ENCODE results near the gene TUBGCP4. TPM values are rescaled to one million over a fixed set of nuclear protein-coding genes. Genes with fewer than 3 reads are reported as not detected.
"Not testable (repeated sequence)": the region's sequence is repeated elsewhere in the genome, so short reads cannot be mapped to it uniquely, and the experiment has no call there.

The TUBGCP4 gene
- total and polyA plus RNA-seq, 2 of the 4 experiments (the other 2 are of a cell fraction), result 7.9 to 12.7 TPM

GRCh38 chr15:43390723-43391122 lies 19.8 kb downstream of the TUBGCP4 start:
- Histone ChIP-seq H2BK5ac (ENCODE audit: low read depth, low read length, poor library complexity, severe bottlenecking) (no peak overlapping the region), H4K91ac (ENCODE audit: insufficient read depth, low read depth, low read length) (no peak overlapping the region), H3K27me3 (ENCODE audit: control insufficient read depth, insufficient read depth, low read length) (no peaks in the 10 kb centered on the region), H3K14ac (replicated peaks; ENCODE audit: low read depth, low read length) (no peak overlapping the region), H2AK5ac (ENCODE audit: low read depth, low read length) (no peak overlapping the region), H3K9ac (ENCODE audit: low read depth, low read length) (no peak overlapping the region), H3K27ac (ENCODE audit: insufficient read depth, low read length) (no peak overlapping the region), H3K18ac (ENCODE audit: low read depth, low read length) (no peak overlapping the region), H2AK9ac (replicated peaks; ENCODE audit: low read depth, low read length, poor library complexity) (no peak overlapping the region), H3K4me1 (ENCODE audit: control insufficient read depth, insufficient read depth, low read length) (no peaks in the 10 kb centered on the region), H3K36me3 (ENCODE audit: control insufficient read depth, insufficient read depth, low read length) (peaks cover 20% of the 10 kb centered on the region), H3K4me3 (ENCODE audit: insufficient read depth, low read depth, low read length) (no peak overlapping the region), H3K9me1 (ENCODE audit: insufficient read depth, low read length) (0 out of 2 replicates have a peak, but pooled peaks cover 9% of the 10 kb centered on the region), H3K23ac (ENCODE audit: low read depth, low read length) (no peak overlapping the region), H4K20me1 (ENCODE audit: insufficient read depth, low read length) (no peaks in the 10 kb centered on the region), H3K4ac (ENCODE audit: low read depth, low read length) (no peak overlapping the region), H3K9me3 (ENCODE audit: control insufficient read depth, insufficient read depth, low read length) (no peaks in the 10 kb centered on the region), H2AFZ (replicated peaks; ENCODE audit: low read length, poor library complexity) (no peak overlapping the region), H2BK120ac (ENCODE audit: low read depth, low read length) (no peak overlapping the region), H4K8ac (ENCODE audit: low read depth in 2 of 2, low read length in 2 of 2) (no peak overlapping the region), H4K5ac (ENCODE audit: low read depth, low read length) (no peak overlapping the region), H3K56ac (ENCODE audit: extremely low read depth, insufficient read depth, low read length) (no peak overlapping the region), H3K4me2 (ENCODE audit: low read depth, low read length) (no peak overlapping the region), H2BK20ac (ENCODE audit: low read depth, low read length) (no peak overlapping the region), H3K79me1 (ENCODE audit: low read depth in 1 of 2, low read length in 2 of 2) (peaks cover 0 to 5% of the 10 kb centered on the region in 2 experiments; a peak in 1 of 4 replicates), H2BK15ac (ENCODE audit: low read depth, low read length) (no peak overlapping the region)
- intact Hi-C loops (cut with micrococcal nuclease) (no loop called here), dilution Hi-C loops (cut with HindIII; ENCODE audit: low sequenced_read_pairs, unreplicated experiment) (no loop called here), in situ Hi-C loops (cut with MboI; ENCODE audit: low sequenced_read_pairs) (no loop called here)
- ATAC-seq (ENCODE audit: low read depth), result no peak
- WGBS, 2 experiments (ENCODE audit: extremely low coverage in 2 of 2, insufficient read length in 1 of 2), result 60% methylated on average over 2 of the region's 8 CpGs; no CpG with 5 or more reads in 1 of the 2 experiments
- TF ChIP-seq SMC3 (IDR thresholded peaks at IDR 0.05; ENCODE audit: low read depth, low read length), result no peak
- 0 out of 2 replicates have a peak, but pooled peaks have one; percentile 3 for TF ChIP-seq CEBPB (IDR thresholded peaks at IDR 0.05; ENCODE audit: low read depth, low read length)
- no peak for TF ChIP-seq BHLHE40 (IDR thresholded peaks at IDR 0.05; ENCODE audit: low read depth, low read length)
- TF ChIP-seq RFX5 (IDR thresholded peaks at IDR 0.05; ENCODE audit: low read depth, low read length), result no peak
- TF ChIP-seq FOS (IDR thresholded peaks at IDR 0.05; ENCODE audit: low read depth, low read length), result 0 out of 2 replicates have a peak, but pooled peaks have one; percentile 3
- ChIA-PET POLR2A (ENCODE audit: unreplicated experiment) (interaction anchor here (0.6 kb wide), 1 partner anchor 9 kb away, joined by 5 read pairs; no protein-coding TSS in a partner anchor), CTCF (no interaction called here)
- peak; percentile 46 for DNase-seq
- no TSS peak for BruUV-seq (replicated peaks)

GRCh38 chr15:43393592-43393991 lies 22.7 kb downstream of the TUBGCP4 start:
- H3K79me1 ChIP-seq (ENCODE audit: low read depth in 1 of 2, low read length in 2 of 2); H2BK15ac ChIP-seq (ENCODE audit: low read depth, low read length); H2AK9ac ChIP-seq (replicated peaks; ENCODE audit: low read depth, low read length, poor library complexity); intact Hi-C loops (cut with micrococcal nuclease); H3K4me2 ChIP-seq (ENCODE audit: low read depth, low read length); H3K4me3 ChIP-seq (ENCODE audit: insufficient read depth, low read depth, low read length); H4K91ac ChIP-seq (ENCODE audit: insufficient read depth, low read depth, low read length); POLR2A ChIA-PET (ENCODE audit: unreplicated experiment); H2AFZ ChIP-seq (replicated peaks; ENCODE audit: low read length, poor library complexity); CTCF ChIA-PET; H3K9ac ChIP-seq (ENCODE audit: low read depth, low read length); dilution Hi-C loops (cut with HindIII; ENCODE audit: low sequenced_read_pairs, unreplicated experiment); H2BK120ac ChIP-seq (ENCODE audit: low read depth, low read length); H4K8ac ChIP-seq (ENCODE audit: low read depth in 2 of 2, low read length in 2 of 2); H3K27ac ChIP-seq (ENCODE audit: insufficient read depth, low read length); H2BK5ac ChIP-seq (ENCODE audit: low read depth, low read length, poor library complexity, severe bottlenecking); H3K14ac ChIP-seq (replicated peaks; ENCODE audit: low read depth, low read length); H3K56ac ChIP-seq (ENCODE audit: extremely low read depth, insufficient read depth, low read length); H3K18ac ChIP-seq (ENCODE audit: low read depth, low read length); H4K5ac ChIP-seq (ENCODE audit: low read depth, low read length); BruUV-seq (replicated peaks); H4K20me1 ChIP-seq (ENCODE audit: insufficient read depth, low read length); ATAC-seq (ENCODE audit: low read depth); H3K9me3 ChIP-seq (ENCODE audit: control insufficient read depth, insufficient read depth, low read length); H2AK5ac ChIP-seq (ENCODE audit: low read depth, low read length); in situ Hi-C loops (cut with MboI; ENCODE audit: low sequenced_read_pairs); H3K27me3 ChIP-seq (ENCODE audit: control insufficient read depth, insufficient read depth, low read length); H2BK20ac ChIP-seq (ENCODE audit: low read depth, low read length); H3K23ac ChIP-seq (ENCODE audit: low read depth, low read length); H3K4me1 ChIP-seq (ENCODE audit: control insufficient read depth, insufficient read depth, low read length); DNase-seq; H3K4ac ChIP-seq (ENCODE audit: low read depth, low read length): not testable (repeated sequence)
- H3K9me1 ChIP-seq (ENCODE audit: insufficient read depth, low read length), result peaks cover 11% of the 10 kb centered on the region; the same call in 1 of the 2 replicates
- peaks cover 20% of the 10 kb centered on the region for H3K36me3 ChIP-seq (ENCODE audit: control insufficient read depth, insufficient read depth, low read length)
- no CpG with 5 or more reads among the region's 6 CpGs for WGBS, 2 experiments (ENCODE audit: extremely low coverage in 2 of 2, insufficient read length in 1 of 2)
